ENCODE data around the gene FBN3. TPM values are rescaled to one million over a fixed set of nuclear protein-coding genes. Genes with fewer than 3 reads are reported as not detected.

Gene FBN3
- not detected for polyA plus RNA-seq

GRCh38 chr19:8149261-8150094 is at the start of gene FBN3:
Gene FBN3, minus strand, starts transcription at chr19:8149592. Its CDS starts 2,112 bp downstream, at chr19:8147480.
- H3K27me3 Mint-ChIP-seq (ENCODE audit: low read depth in 3 of 3), result peaks cover 10 to 24% (median 18%) of the 10 kb centered on the region in 3 donors
- peak within 1 kb of the TSS; percentile 8 to 57 (median 27) for H3K4me3 Mint-ChIP-seq
- peaks cover 0 to 4% (median 3%) of the 10 kb centered on the region in 3 donors for H3K36me3 Mint-ChIP-seq
- peaks cover 7 to 10% of the 10 kb centered on the region in 2 donors for H3K4me1 Mint-ChIP-seq
- no peaks in the 10 kb centered on the region for H3K9me3 Mint-ChIP-seq
- H3K27ac Mint-ChIP-seq, result no peak within 1 kb of the TSS
- DNase-seq, result no peak

DNA sequence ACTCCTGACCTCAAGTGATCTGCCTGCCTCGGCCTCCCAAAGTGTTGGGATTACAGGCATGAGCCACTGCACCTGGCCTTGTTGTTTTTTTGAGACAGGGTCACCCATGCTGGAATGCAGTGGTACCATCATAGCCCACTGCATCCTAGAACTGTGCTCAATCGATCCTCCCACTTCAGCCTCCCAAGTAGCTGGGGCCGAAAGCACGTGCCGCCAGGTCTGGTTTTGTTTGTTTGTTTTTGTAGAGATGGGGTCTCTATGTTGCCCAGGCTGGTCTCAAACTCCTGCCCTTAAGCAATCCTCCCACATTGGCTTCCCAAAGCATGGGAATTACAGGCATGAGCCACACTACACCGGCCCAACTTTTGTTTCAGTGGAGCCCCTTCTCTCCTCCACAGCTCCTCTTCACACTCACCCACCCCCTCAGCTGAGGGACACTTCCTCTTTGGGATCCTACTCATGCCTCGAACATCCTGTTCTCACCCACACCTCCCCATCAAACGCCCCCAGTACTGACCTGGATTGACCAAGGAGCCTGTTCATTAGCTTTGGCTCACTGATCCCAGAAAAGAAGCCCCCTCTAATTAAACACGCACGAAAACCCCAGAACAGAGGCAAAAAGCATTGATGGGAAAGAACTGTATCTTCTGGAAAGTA is 47.0 kb upstream of the FBN3 start:
- H3K27me3 Mint-ChIP-seq (ENCODE audit: low read depth in 3 of 3), result peaks cover 5 to 14% (median 8%) of the 10 kb centered on the region in 3 donors
- no peaks in the 10 kb centered on the region for H3K9me3 Mint-ChIP-seq
- peaks cover 56% of the 10 kb centered on the region in 2 donors for H3K4me1 Mint-ChIP-seq
- peak overlapping the region; percentile 78 to 100 (median 92) for H3K27ac Mint-ChIP-seq
- no peak for DNase-seq
- H3K4me3 Mint-ChIP-seq, result peak overlapping the region; percentile 50 to 71 (median 61)
- no peaks in the 10 kb centered on the region for H3K36me3 Mint-ChIP-seq

- H3K36me3 Mint-ChIP-seq, result no peaks in the 10 kb centered on the region
- H3K27me3 Mint-ChIP-seq (ENCODE audit: low read depth in 3 of 3), result peaks cover 5 to 14% (median 8%) of the 10 kb centered on the region in 3 donors
- peak overlapping the region; percentile 88 to 94 (median 90) for H3K4me3 Mint-ChIP-seq
- H3K9me3 Mint-ChIP-seq, result no peaks in the 10 kb centered on the region
- peak; percentile 77 to 85 (median 78) for DNase-seq
- H3K4me1 Mint-ChIP-seq, result peaks cover 57 to 59% of the 10 kb centered on the region in 2 donors
- H3K27ac Mint-ChIP-seq, result peak overlapping the region; percentile 96 to 100 (median 99)
Measured at GRCh38 chr19:8194528-8195267, 45.3 kb upstream of the FBN3 start.

- H3K4me3 Mint-ChIP-seq, result peak overlapping the region in 4 of 5 donors; percentile 24 to 50 (median 37)
- H3K4me1 Mint-ChIP-seq, result peaks cover 54 to 59% of the 10 kb centered on the region in 2 donors
- no peaks in the 10 kb centered on the region for H3K36me3 Mint-ChIP-seq
- H3K9me3 Mint-ChIP-seq, result no peaks in the 10 kb centered on the region
- H3K27me3 Mint-ChIP-seq (ENCODE audit: low read depth in 3 of 3), result peaks cover 5 to 14% (median 8%) of the 10 kb centered on the region in 3 donors
- no peak for DNase-seq
- H3K27ac Mint-ChIP-seq, result peak overlapping the region; percentile 96 to 100 (median 99)
Measured at GRCh38 chr19:8192221-8192820, 42.9 kb upstream of the FBN3 start.

GRCh38 chr19:8185343-8186068 is 36.1 kb upstream of the FBN3 start:
- no peak for DNase-seq
- peaks cover 0 to 3% (median 0%) of the 10 kb centered on the region in 3 donors for H3K27me3 Mint-ChIP-seq (ENCODE audit: low read depth in 3 of 3)
- H3K36me3 Mint-ChIP-seq, result no peaks in the 10 kb centered on the region
- no peaks in the 10 kb centered on the region for H3K9me3 Mint-ChIP-seq
- H3K4me1 Mint-ChIP-seq, result peaks cover 15 to 19% of the 10 kb centered on the region in 2 donors
- no peak overlapping the region for H3K4me3 Mint-ChIP-seq
- H3K27ac Mint-ChIP-seq, result peak overlapping the region in 2 of 6 donors; percentile 34 to 35

GRCh38 chr19:8184274-8184673 is 34.9 kb upstream of the FBN3 start:
- Mint-ChIP-seq H3K9me3 (no peaks in the 10 kb centered on the region), H3K36me3 (no peaks in the 10 kb centered on the region), H3K27ac (no peak overlapping the region), H3K4me3 (no peak overlapping the region), H3K4me1 (peaks cover 15 to 19% of the 10 kb centered on the region in 2 donors), H3K27me3 (ENCODE audit: low read depth in 3 of 3) (peaks cover 0 to 3% (median 0%) of the 10 kb centered on the region in 3 donors)
- no peak for DNase-seq

- Mint-ChIP-seq H3K27ac (peak overlapping the region in 1 of 6 donors; percentile 93), H3K36me3 (no peaks in the 10 kb centered on the region), H3K9me3 (no peaks in the 10 kb centered on the region), H3K27me3 (ENCODE audit: low read depth in 3 of 3) (peaks cover 0 to 5% (median 0%) of the 10 kb centered on the region in 3 donors), H3K4me3 (no peak overlapping the region), H3K4me1 (peaks cover 15 to 18% of the 10 kb centered on the region in 2 donors)
- no peak for DNase-seq
Measured at GRCh38 chr19:8180018-8180417, 30.6 kb upstream of the FBN3 start.

- DNase-seq, result no peak
- Mint-ChIP-seq H3K4me1 (peaks cover 0 to 3% of the 10 kb centered on the region in 2 donors), H3K27ac (peak overlapping the region in 1 of 6 donors; percentile 16), H3K4me3 (no peak overlapping the region), H3K27me3 (ENCODE audit: low read depth in 3 of 3) (peaks cover 0 to 2% (median 1%) of the 10 kb centered on the region in 3 donors), H3K9me3 (no peaks in the 10 kb centered on the region), H3K36me3 (no peaks in the 10 kb centered on the region)
Measured at GRCh38 chr19:8174706-8175105, 25.3 kb upstream of the FBN3 start.

- Mint-ChIP-seq H3K9me3 (no peaks in the 10 kb centered on the region), H3K27me3 (ENCODE audit: low read depth in 3 of 3) (peaks cover 0 to 1% (median 0%) of the 10 kb centered on the region in 3 donors)
Measured at GRCh38 chr19:8168537-8168936, 19.1 kb upstream of the FBN3 start.

GRCh38 chr19:8167985-8168384 is 18.6 kb upstream of the FBN3 start:
- DNase-seq, result no peak
- Mint-ChIP-seq H3K4me1 (peaks cover 0 to under 1% of the 10 kb centered on the region in 2 donors), H3K27ac (no peak overlapping the region), H3K4me3 (no peak overlapping the region), H3K36me3 (no peaks in the 10 kb centered on the region), H3K9me3 (no peaks in the 10 kb centered on the region), H3K27me3 (ENCODE audit: low read depth in 3 of 3) (peaks cover 0 to 1% (median 0%) of the 10 kb centered on the region in 3 donors)

More at GRCh38 chr19:8168537-8168936, 19.1 kb upstream of the FBN3 start:
- no peaks in the 10 kb centered on the region for H3K36me3 Mint-ChIP-seq
- peaks cover 0 to 2% of the 10 kb centered on the region in 2 donors for H3K4me1 Mint-ChIP-seq
- H3K4me3 Mint-ChIP-seq, result no peak overlapping the region
- no peak overlapping the region for H3K27ac Mint-ChIP-seq
- no peak for DNase-seq

GRCh38 chr19:8163759-8164158 is 14.4 kb upstream of the FBN3 start:
- peak overlapping the region in 1 of 6 donors; percentile 10 for H3K27ac Mint-ChIP-seq

DNA sequence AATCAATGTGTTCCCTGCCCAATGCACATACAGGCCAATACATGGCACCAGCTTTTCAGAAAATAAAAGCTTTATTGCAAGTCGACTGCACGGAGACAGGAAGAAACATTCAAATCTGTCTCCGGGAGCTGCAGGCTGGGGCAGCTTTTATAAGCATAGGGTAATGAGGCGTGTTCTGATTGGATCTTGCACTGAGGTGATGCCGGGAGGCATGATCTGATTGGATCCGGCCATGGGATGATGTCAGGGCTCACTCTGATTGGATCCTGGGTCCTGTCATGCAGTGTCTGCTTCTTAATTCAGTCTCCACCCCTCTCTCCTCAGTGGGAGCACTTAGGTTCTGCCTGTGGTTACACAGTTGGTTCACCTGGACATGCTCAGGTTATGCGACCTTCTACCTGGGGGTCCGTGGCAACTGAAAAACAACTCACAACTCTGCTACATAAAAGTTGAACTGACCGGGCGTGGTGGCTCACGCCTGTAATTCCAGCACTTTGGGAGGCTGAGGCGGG is 11.8 kb upstream of the FBN3 start:
- no peak for DNase-seq
- Mint-ChIP-seq H3K9me3 (no peaks in the 10 kb centered on the region), H3K27ac (no peak overlapping the region), H3K27me3 (ENCODE audit: low read depth in 3 of 3) (peaks cover 2 to 6% (median 3%) of the 10 kb centered on the region in 3 donors), H3K4me3 (no peak overlapping the region), H3K4me1 (peaks cover 2 to 6% of the 10 kb centered on the region in 2 donors), H3K36me3 (no peaks in the 10 kb centered on the region)

More at GRCh38 chr19:8163759-8164158, 14.4 kb upstream of the FBN3 start:
- no peak for DNase-seq
- no peak overlapping the region for H3K4me3 Mint-ChIP-seq
- no peaks in the 10 kb centered on the region for H3K36me3 Mint-ChIP-seq
- peaks cover under 1 to 2% of the 10 kb centered on the region in 2 donors for H3K4me1 Mint-ChIP-seq
- no peaks in the 10 kb centered on the region for H3K9me3 Mint-ChIP-seq
- peaks cover 0 to 2% (median 0%) of the 10 kb centered on the region in 3 donors for H3K27me3 Mint-ChIP-seq (ENCODE audit: low read depth in 3 of 3)

Data from immature natural killer cell (primary cell).